Activated CD4-positive, alpha-beta memory T cell treated with anti-CD3 and anti-CD28 coated beads for 36 hours (primary cell): ENCODE data around the gene EHF. TPM values are rescaled to one million over a fixed set of nuclear protein-coding genes. Genes with fewer than 3 reads are reported as not detected.

ENCODE experiments used
- CTCF ChIA-PET: fragments of 350-600 bp; sonication (Branson Sonifier 250); formaldehyde crosslinking; loops from one replicate; lab custom pipeline; 2021; ENCODE audit warnings: antibody characterized with exemption, inconsistent platforms; lab: Charles Lee
- POLR2A ChIA-PET: fragments of 350-600 bp; sonication (Branson Sonifier 250); formaldehyde crosslinking; loops from one replicate; lab custom pipeline; 2021; ENCODE audit warnings: antibody characterized with exemption; lab: Charles Lee
- DNase-seq: peaks from one replicate; pipeline ENCODE4 v3.0.0-alpha.2; 2020
- H3K27ac Mint-ChIP-seq: one replicate; pipeline ENCODE4 v1.8.0; 2021; ENCODE audit warnings: mixed read lengths
- H3K27me3 Mint-ChIP-seq: one replicate; pipeline ENCODE4 v1.8.0; 2021; ENCODE audit warnings: mixed read lengths
- H3K36me3 Mint-ChIP-seq: one replicate; pipeline ENCODE4 v1.8.0; 2021; ENCODE audit warnings: mixed read lengths
- H3K4me1 Mint-ChIP-seq: one replicate; pipeline ENCODE4 v1.8.0; 2021; ENCODE audit warnings: low read depth, mixed read lengths
- H3K4me3 Mint-ChIP-seq: one replicate; pipeline ENCODE4 v1.8.0; 2021; ENCODE audit warnings: mild to moderate bottlenecking, mixed read lengths
- H3K9me3 Mint-ChIP-seq: one replicate; pipeline ENCODE4 v1.8.0; 2021; ENCODE audit warnings: mixed read lengths
- intact Hi-C: fragments of 100-400 bp; cut with micrococcal nuclease; formaldehyde crosslinking; loops from one replicate; pipeline ENCODE4 v1.15.1; 2023
- total RNA-seq, 2 experiments: library from RNA; stranded (reverse); gene quantifications; one replicate each; pipeline ENCODE4 v1.2.3, GENCODE V29; 2021

Gene EHF
- total RNA-seq, 2 experiments from 2014 or later: not detected

DNA sequence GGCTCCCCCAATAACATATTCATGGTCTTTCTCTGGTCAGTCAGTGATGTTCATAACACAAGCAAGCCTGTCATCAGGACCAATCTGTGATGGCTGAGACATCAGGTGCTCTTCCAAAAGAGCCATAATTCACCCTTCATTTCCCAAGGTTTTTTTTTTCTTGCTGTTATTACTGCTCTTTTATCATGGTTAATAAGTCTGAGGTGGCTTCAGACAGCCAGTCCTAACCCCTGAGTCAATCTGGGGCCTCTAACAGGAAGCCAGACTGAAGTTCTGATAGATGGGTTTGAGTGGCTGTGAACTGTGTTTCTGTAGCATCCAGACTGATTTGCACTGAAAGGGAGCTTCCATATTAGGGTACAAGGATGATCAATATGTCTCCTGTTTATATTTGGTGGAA lies 8.8 kb downstream of the EHF start:
- Mint-ChIP-seq H3K27me3 (peaks cover 22% of the 10 kb centered on the region), H3K4me3 (no peak overlapping the region), H3K9me3 (no peaks in the 10 kb centered on the region), H3K4me1 (peaks cover 23% of the 10 kb centered on the region), H3K36me3 (no peaks in the 10 kb centered on the region), H3K27ac (no peak overlapping the region)
- DNase-seq: no peak
- ChIA-PET POLR2A (no interaction called here), CTCF (no interaction called here)
- intact Hi-C loops: no loop called here

DNA sequence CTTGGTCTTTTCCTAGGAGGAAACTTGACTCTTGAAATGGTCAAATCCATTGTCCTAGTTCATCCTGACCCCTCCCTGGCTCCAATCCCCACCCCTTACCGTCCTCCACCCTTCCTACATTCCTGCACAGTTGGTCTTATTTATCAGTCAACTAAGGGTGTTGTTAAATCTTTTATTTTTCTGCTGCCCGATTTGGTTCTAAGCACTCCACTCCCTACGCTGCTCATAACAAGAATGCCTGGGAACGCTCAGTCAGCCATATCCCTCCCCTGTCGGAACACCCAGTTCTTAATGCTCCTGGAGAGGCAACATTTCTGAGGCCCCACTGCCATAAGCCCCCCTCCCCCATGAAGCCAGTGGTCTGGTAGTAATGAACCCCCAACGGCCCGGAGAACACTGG lies 9.7 kb downstream of the EHF start:
- ChIA-PET POLR2A (no interaction called here), CTCF (no interaction called here)
- peaks cover 16% of the 10 kb centered on the region for H3K27me3 Mint-ChIP-seq
- H3K4me3 Mint-ChIP-seq: no peak overlapping the region
- H3K4me1 Mint-ChIP-seq: peaks cover 23% of the 10 kb centered on the region
- no peak for DNase-seq
- no peaks in the 10 kb centered on the region for H3K9me3 Mint-ChIP-seq
- no peak overlapping the region for H3K27ac Mint-ChIP-seq
- no peaks in the 10 kb centered on the region for H3K36me3 Mint-ChIP-seq
- intact Hi-C loops: no loop called here

DNA sequence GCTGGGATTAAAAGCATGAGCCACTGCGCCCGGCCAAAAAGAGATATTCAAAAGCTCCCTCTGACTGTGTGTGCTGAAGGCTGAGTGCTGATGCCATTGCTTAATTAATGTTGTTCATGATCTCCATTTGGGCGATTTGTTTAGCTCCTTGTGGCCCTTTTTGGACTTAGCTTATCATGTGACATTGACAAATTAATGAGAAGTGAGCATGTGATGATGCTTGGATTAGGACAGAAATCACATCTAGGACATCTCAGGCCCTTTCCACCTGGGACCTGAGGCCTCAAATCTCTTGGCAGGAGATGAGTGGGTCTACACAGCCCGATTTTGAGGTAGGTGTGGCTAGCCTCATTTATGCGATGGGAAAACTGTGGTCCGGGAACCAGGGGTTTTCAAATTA lies 10.4 kb downstream of the EHF start:
- Mint-ChIP-seq H3K4me3 (no peak overlapping the region), H3K9me3 (no peaks in the 10 kb centered on the region), H3K36me3 (no peaks in the 10 kb centered on the region), H3K4me1 (peaks cover 19% of the 10 kb centered on the region), H3K27ac (no peak overlapping the region), H3K27me3 (peaks cover 15% of the 10 kb centered on the region)
- intact Hi-C loops: no loop called here
- DNase-seq: no peak
- ChIA-PET CTCF (no interaction called here), POLR2A (no interaction called here)

DNA sequence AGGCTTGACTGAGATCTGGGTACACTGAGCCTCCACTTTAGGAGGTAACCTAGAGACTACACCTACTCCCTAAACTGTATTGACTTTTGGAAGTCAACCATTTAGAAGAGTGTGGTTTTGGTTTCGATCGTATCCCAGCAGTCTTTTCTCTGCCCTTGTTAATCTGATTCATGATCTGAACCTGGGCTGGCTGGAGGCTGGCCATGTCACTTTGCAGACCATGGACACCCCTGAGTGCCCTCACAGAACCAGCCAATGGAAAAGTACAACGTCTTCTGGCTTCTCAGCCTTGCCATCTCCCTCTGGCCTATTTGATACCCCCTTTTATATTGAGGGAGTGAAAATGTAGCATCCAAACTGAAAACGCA lies 10.8 kb downstream of the EHF start:
- ChIA-PET POLR2A (no interaction called here), CTCF (no interaction called here)
- Mint-ChIP-seq H3K4me3 (no peak overlapping the region), H3K9me3 (no peaks in the 10 kb centered on the region), H3K27me3 (peaks cover 11% of the 10 kb centered on the region), H3K36me3 (no peaks in the 10 kb centered on the region), H3K27ac (no peak overlapping the region), H3K4me1 (peaks cover 16% of the 10 kb centered on the region)
- intact Hi-C loops: no loop called here
- no peak for DNase-seq

DNA sequence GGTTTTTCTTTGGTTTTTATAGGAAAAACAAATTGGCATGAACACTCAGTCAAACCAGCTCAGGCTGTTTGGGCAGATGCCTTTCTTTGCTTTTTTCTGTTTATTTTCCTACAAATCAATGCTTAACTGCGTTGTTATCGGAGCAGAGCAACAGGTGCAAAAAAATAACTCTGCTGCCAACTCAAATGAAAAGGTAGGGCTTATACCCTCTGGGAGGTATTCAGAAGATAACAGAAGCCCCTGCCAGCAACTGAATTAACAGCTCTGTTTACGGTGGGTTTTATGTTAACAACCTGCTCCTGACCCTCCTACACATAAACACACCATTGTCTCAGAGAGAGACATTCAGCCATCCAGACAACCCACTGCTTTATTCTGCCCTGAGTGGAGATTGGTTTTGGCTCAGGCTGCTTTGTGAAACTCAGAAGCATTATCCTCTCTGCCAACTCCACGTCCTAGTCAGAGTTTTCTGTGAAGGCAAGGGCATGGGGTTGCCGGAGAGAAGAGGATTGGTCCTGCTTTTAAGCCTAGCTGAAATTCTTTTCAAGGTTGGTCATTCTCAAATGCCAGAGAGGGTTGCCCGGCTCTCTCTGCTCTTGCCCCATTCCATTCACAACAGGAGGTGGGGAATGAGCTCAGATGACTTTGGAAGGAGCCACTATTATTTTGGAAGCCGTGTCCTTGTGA lies 11.4 kb downstream of the EHF start:
- peaks cover 14% of the 10 kb centered on the region for H3K4me1 Mint-ChIP-seq
- no peak for DNase-seq
- ChIA-PET POLR2A (no interaction called here), CTCF (no interaction called here)
- no peak overlapping the region for H3K4me3 Mint-ChIP-seq
- H3K27ac Mint-ChIP-seq: no peak overlapping the region
- intact Hi-C loops: no loop called here
- H3K36me3 Mint-ChIP-seq: no peaks in the 10 kb centered on the region
- H3K9me3 Mint-ChIP-seq: no peaks in the 10 kb centered on the region
- H3K27me3 Mint-ChIP-seq: peaks cover 7% of the 10 kb centered on the region

DNA sequence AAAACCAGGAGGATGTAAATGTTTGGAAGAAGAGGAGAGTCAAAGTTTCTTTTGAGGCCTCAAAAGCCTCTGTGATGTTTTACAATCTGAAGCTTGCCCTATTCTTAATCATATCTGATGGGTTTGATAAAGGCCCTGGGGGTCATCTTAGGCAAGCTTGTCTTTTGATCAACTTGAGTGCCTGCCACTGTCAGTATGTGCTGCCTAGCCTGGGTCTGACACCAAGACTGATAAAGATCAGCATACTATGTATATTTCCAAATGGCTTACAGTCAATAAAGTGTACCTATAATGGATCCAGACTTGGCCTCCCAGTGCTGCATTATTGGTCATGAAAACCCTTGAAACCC lies 12.7 kb downstream of the EHF start:
- CTCF ChIA-PET: interaction anchor here (1.4 kb wide), 1 partner anchor 16 kb away, joined by 4 read pairs; no protein-coding TSS in a partner anchor
- Mint-ChIP-seq H3K27ac (no peak overlapping the region), H3K36me3 (no peaks in the 10 kb centered on the region), H3K4me3 (no peak overlapping the region), H3K27me3 (peaks cover 7% of the 10 kb centered on the region), H3K4me1 (peaks cover 14% of the 10 kb centered on the region), H3K9me3 (no peaks in the 10 kb centered on the region)
- POLR2A ChIA-PET: no interaction called here
- no peak for DNase-seq
- intact Hi-C loops: no loop called here

DNA sequence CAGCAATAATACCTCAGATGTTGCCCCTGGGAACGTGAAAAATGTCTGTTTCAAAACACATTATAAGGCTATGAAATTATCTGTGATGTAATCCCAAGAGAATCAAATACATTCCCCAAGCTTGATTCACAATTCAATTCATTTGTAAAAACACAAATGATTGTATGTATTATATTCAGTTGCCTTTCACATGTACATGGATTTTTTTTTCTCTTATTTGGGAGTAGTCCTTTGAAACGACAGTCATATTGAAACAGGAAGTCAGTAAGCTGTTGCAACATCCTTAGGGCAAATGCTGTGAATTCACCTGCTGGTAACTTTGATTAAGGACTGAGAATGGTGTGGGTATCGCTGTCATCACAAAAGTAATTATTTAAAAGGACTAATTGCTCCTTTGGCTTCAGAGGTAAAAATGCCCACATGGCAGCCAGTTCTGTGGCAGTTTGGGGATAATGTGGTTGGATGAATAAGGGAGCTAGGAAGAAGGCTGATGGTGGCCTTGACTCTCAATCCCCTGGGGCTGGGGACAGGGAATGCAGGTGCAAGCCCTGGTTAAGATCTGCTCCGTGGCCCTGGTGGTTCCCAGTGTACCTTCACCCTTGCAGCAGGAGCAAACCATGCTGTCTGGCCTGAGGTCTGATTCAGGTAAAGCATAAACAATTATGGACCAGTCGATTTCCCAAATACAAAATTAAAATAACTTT lies 13.2 kb downstream of the EHF start:
- intact Hi-C loops: loop anchor here (1.0 kb wide), 1 partner anchor 16 kb away; no protein-coding TSS in a partner anchor
- CTCF ChIA-PET: interaction anchor here (1.4 to 1.5 kb wide), 2 partner anchors 13 to 16 kb away, joined by 3 to 4 read pairs; partner anchors contain the start of gene EHF
- POLR2A ChIA-PET: no interaction called here
- Mint-ChIP-seq H3K9me3 (no peaks in the 10 kb centered on the region), H3K36me3 (no peaks in the 10 kb centered on the region), H3K4me3 (no peak overlapping the region), H3K27ac (no peak overlapping the region), H3K4me1 (peaks cover 14% of the 10 kb centered on the region), H3K27me3 (peaks cover 5% of the 10 kb centered on the region)
- DNase-seq: no peak

DNA sequence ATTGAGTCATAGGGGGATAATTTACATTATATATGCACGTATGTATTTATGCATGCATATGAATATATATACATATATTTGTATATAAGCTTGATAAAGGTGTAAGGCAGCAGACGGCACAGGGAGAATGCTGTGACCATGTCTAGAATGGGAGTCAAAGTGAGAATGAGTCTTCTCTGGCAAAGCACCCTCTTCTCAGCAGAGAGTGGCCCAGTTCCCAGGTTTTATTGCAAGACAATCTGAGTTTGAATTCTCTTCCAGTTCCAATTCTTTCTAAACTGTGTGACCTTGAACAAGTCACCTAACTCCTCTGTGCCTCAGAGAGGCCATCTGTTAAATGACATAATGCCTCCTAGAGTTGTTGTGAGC lies 13.8 kb downstream of the EHF start:
- ChIA-PET POLR2A (no interaction called here), CTCF (interaction anchor here (1.4 to 1.5 kb wide), 2 partner anchors 14 to 15 kb away, joined by 3 to 4 read pairs; partner anchors contain the start of gene EHF)
- Mint-ChIP-seq H3K36me3 (no peaks in the 10 kb centered on the region), H3K27me3 (peaks cover 4% of the 10 kb centered on the region), H3K9me3 (no peaks in the 10 kb centered on the region), H3K4me1 (peaks cover 14% of the 10 kb centered on the region), H3K27ac (no peak overlapping the region), H3K4me3 (no peak overlapping the region)
- no peak for DNase-seq
- intact Hi-C loops: loop anchor here (1.0 kb wide), 1 partner anchor 16 kb away; no protein-coding TSS in a partner anchor

DNA sequence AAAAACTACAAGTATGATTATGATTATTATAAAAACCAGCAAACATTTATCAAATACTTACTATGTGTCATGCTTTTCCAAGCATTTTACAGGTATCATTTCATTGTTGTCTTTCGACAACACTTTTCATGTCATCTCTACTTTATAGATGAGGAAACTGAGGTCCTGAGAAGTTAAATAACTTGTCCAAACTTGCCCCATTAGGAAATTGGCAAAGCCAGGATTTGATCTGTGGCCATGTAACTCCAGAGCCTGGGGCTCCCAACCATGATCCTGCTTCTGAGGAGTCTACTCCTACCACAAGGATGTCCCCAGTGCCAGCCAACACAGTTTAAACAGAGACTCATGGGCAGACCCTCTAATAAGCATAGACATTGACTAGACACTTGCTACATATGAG lies 15.2 kb downstream of the EHF start:
- no peak overlapping the region for H3K4me3 Mint-ChIP-seq
- ChIA-PET POLR2A (no interaction called here), CTCF (no interaction called here)
- H3K4me1 Mint-ChIP-seq: peaks cover 14% of the 10 kb centered on the region
- intact Hi-C loops: no loop called here
- no peak for DNase-seq
- no peak overlapping the region for H3K27ac Mint-ChIP-seq
- peaks cover 6% of the 10 kb centered on the region for H3K27me3 Mint-ChIP-seq
- no peaks in the 10 kb centered on the region for H3K9me3 Mint-ChIP-seq
- H3K36me3 Mint-ChIP-seq: no peaks in the 10 kb centered on the region

DNA sequence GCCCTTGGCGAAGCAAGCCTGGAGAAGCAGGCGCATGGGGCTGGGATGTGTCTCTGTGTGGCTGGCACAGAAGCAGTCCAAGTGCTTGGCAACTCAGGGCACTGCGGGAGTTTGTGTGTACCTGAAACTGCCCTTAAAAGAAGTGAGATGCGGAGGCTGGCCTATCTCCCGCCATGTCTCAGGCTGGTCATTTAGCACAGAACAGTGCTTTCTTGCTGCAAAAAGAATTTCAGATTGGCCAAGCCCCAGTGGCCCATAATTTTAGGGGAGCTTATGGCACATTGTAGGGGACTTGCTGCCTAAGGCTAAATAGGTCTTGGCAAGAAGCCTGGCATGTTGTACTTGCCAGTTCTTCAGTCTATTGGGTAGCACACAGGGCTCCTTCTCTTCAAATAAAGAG lies 16.4 kb downstream of the EHF start:
- Mint-ChIP-seq H3K36me3 (no peaks in the 10 kb centered on the region), H3K4me1 (peaks cover 14% of the 10 kb centered on the region), H3K9me3 (no peaks in the 10 kb centered on the region), H3K27me3 (peaks cover 6% of the 10 kb centered on the region), H3K27ac (no peak overlapping the region), H3K4me3 (no peak overlapping the region)
- POLR2A ChIA-PET: no interaction called here
- intact Hi-C loops: no loop called here
- CTCF ChIA-PET: no interaction called here
- no peak for DNase-seq

DNA sequence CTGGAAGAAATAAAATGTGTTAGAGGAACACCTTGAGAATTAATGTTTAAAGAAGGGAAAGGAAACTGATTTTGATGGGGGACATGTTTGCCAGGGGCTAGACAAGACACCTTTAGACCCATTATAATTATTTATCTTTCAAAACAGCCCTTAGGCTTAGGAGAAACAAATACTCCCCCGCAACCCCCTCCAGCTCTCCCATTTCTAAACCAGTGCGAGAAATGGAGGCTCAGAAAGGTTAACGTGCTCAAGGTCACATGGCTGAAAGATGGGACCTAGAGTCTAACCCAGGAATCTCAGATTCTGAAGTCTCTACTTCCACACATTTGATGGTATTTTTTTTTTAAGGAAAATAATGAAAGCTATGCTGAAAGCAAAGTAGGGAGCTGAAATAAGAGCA lies 18.0 kb downstream of the EHF start:
- H3K27me3 Mint-ChIP-seq: peaks cover 12% of the 10 kb centered on the region
- H3K4me1 Mint-ChIP-seq: peaks cover 6% of the 10 kb centered on the region
- intact Hi-C loops: no loop called here
- H3K9me3 Mint-ChIP-seq: no peaks in the 10 kb centered on the region
- POLR2A ChIA-PET: no interaction called here
- no peak overlapping the region for H3K27ac Mint-ChIP-seq
- CTCF ChIA-PET: no interaction called here
- H3K4me3 Mint-ChIP-seq: no peak overlapping the region
- no peak for DNase-seq
- no peaks in the 10 kb centered on the region for H3K36me3 Mint-ChIP-seq

DNA sequence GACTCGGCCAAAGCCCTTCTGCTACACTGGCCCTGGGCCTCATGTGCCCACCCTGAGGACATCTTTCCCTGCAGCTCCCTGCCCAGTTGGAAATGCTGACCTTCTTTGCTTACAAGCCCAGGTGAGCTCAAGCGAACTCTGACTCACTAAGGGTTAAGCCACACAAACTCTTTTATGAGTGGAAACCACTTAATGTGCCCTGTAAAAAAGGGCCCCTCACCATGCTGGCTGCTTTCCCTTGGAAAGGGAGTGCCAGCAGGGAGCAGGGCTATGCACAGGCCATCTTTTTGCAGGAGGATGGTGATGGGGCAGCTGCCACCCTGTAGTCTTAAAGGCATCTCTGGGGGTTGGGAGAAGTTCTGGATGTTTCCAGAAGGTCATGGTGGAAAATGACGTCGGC lies 18.7 kb downstream of the EHF start:
- no peaks in the 10 kb centered on the region for H3K9me3 Mint-ChIP-seq
- no peak overlapping the region for H3K27ac Mint-ChIP-seq
- POLR2A ChIA-PET: interaction anchor here (1.7 kb wide), 1 partner anchor 15 kb away, joined by 6 read pairs; no protein-coding TSS in a partner anchor
- intact Hi-C loops: no loop called here
- CTCF ChIA-PET: no interaction called here
- peaks cover 17% of the 10 kb centered on the region for H3K27me3 Mint-ChIP-seq
- H3K4me3 Mint-ChIP-seq: no peak overlapping the region
- no peak for DNase-seq
- H3K36me3 Mint-ChIP-seq: no peaks in the 10 kb centered on the region
- H3K4me1 Mint-ChIP-seq: no peaks in the 10 kb centered on the region
